GM21447 (cell line): Measurements from ENCODE around the gene FNDC5.
"Not testable (repeated sequence)": the region's sequence is repeated elsewhere in the genome, so short reads cannot be mapped to it uniquely, and the experiment has no call there.

ENCODE experiments used
- ATAC-seq: cut with Tn5 transposase; IDR thresholded peaks from one replicate; pipeline ENCODE4 v1.9.1; 2021; ENCODE audit not compliant: unreplicated experiment

Gene FNDC5

DNA sequence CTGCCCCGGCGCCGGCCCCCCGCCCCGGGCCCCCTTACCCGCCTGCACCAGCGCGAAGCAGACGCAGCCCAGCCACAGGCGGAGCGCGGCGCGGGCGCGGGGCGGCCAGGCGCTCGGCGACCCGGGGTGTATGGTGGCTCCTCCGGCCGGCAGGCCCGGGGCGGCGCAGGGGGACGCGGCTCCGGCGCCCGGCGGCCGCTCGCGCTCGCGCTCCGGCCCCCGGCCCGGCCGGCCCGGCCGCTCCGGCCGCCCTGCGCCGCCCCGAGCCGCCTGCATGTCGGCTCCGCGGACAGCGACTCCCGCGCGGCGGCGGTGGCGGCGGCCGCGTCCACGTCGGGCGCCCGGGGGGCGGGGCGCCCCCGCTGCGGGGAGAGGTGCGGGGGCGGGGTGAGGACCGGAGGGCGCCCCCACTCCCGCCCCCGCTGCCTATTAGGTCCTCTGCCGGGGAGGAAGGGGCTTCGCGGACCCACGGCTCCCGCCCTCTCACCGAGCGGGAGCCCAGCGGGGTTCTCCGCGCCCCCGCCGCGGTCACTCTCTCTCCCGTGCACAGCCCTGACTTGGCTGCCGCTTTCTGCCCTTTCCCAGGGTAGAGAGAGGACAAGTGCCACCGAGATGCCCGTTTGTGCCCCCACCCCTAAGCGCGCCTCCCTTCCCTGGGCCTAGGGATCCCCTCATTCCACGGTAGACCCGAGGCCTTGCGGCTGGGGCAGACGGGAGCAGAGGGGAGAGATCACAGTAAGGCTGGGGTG, at the start of gene FNDC5:
Gene FNDC5 (minus strand): TSS at position 298 of the 749 bp plus-strand sequence.
- no peak for ATAC-seq

DNA sequence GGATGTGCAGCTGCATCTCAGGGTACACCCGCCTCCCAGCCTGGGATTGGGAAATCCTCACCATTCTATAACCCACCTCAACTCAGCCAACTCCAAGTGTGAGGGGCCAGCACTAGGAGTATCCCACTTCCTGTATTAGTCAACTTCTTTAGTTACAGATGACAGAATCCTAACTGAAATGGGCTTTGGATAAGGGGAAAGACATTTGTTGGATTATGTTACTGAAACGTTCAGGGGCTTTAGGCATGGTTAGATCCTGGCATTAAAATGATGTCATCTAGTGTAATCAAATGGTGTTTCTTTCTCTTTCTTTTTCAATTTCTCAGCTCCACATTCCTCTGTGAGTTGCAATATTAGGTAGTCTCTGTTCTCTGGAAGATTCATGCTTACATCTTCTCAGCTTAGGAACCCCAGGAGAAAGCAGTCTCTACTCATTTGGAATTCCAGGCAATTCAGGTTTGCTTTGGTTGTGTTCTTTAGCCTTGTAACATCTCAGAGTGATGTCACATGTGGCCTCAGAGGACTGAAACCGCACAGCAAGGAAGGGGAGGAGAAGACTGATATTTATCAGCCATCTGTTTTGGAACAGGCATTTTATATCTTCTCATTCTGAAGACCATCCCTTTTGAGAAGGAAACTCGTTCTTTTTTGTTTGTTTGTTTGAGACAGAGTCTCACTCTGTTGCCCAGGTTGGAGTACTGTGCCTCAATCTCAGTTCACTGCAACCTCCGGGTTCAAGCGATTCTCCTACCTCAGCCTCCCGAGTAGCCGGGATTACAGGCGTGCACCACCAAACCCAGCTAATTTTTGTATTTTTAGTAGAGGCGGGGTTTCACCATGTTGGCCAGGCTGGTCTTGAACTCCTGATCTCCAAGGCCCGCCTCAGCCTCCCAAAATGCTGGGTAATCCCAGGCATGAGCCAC, 49.4 kb upstream of the FNDC5 start:
- no peak for ATAC-seq

DNA sequence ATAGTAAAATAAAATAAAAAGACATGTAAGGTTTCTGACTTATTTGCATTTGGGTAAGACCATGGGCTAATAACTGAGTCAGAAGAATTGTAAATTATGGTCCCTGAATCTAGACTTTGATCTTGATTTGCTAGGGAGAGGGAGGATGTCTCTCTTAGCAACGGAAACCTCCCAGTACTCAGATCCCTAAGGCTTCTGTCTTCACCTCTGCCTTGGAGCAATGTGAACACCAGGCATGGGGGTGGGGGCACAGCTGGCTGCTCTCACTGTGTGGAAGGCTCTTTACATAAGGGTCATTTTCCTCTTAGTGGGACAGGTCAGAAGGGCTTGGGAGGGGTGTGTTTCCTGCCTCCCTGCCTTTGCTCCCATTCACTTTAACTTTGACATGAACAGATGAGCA, 47.5 kb upstream of the FNDC5 start:
- ATAC-seq: no peak

DNA sequence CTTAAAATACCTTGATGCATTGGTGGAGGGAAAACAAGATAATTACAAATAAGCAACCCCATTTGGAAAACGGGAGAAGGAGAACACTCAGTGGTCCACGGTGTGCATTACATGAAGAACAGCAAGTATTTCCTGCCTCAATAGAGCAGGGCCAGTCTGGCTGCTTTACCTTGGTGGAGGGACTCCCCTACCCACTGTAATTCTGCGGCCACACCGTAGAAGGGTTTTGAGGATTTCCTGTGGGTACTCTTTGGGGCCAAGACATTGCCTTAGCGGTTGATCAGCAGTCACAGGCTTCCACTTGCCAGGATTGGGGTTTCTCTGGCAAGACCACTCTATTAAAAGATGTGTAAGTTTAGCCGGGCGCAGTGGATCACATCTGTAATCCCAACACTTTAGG, 46.8 kb upstream of the FNDC5 start:
- no peak for ATAC-seq

DNA sequence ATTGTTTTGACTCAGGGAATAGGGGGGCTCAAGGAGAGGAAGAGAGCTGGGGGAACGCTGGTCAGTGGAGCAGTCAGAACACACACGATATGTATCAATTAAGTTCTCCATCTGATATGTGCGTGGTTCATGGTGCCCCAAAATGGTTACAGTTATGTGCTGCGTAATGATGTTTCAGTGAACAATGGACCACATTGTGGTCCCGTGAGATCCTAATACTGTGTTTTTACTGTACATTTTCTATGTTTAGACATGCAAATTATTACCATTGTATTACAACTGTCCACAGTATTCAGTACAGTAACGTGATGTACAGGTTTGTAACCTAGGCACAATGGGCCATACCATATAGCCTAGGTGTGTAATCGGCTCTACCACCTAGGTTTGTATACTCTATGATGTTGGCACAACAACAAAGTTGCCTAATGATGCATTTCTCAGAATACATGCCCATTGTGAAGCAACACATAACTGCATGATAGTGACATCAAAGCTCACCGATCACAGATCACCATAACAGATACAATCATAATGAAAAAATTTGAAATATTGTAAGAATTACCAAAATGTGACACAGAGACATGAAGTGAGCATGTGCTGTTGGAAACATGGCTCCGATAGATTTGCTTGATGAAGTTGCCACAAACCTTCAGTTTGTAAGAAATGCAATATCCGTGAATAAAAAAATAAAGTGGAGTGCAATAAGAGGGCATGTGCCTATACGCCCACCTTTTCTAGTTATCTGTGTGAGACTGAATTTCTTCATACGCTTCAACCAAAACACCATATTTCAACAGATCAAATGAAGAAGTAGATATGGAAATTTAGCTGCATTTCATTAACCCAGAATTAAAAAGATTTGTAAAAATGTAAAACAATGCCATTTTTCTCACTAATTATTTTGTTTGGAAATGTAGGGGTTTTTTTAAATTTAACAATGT, 45.3 kb upstream of the FNDC5 start:
- ATAC-seq: no peak

DNA sequence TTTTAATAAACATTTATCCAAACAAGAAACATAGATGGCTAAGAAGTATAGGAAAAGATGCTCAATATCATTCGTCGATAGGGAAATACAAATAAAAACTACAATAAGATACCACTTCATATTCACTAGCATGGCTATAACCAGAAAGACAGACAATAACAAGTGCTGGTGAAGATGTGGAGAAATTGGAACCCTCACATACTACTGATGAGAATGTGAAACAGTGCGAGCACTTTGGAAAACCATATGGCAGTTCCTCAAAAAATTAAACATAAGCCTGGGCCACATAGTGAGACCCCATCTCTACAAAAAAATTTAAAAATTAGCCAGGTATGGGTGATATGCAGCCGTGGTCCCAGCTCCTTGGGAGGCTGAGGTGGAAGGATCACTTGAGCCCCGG, 39.6 kb upstream of the FNDC5 start:
- no peak for ATAC-seq

DNA sequence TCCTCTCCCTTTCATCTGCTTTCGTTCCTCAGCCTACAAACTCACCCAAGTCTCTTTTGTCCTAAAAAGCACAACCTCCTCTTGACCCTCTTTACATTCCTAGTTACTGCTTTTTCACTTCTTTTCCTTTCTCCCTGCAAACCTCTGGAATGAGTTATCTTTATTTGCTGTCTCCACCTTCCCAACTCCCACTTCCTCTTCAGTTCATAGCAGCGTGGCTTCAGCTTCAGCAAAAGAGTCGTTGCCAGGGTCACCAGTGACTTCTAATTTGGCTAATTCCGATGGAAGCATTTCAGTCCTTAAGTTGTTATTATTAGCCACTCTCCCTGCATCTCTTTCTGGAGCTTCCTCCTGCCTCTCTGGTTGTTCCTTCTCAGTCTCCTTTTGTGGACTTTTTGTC, 36.7 kb upstream of the FNDC5 start:
- no peak for ATAC-seq

DNA sequence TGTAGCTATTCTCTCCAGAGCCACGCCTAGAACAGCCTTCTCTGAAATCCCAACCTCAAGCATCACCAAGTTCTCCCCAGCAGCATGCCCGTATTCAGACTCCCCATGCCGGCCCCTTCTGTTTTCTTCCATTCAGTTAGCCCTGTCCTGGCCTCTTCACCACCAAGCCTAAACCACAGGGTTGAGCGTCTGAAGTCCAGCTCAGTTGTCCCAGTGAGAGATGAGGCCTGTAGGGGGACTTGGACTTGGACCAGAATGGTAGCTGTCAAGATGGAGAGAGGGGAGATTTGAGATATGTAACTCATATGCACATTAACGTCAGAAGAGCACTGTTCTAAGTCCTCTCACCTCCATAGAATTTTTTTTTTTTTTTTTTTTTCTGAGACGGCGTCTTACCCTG, 35.9 kb upstream of the FNDC5 start:
- no peak for ATAC-seq

DNA sequence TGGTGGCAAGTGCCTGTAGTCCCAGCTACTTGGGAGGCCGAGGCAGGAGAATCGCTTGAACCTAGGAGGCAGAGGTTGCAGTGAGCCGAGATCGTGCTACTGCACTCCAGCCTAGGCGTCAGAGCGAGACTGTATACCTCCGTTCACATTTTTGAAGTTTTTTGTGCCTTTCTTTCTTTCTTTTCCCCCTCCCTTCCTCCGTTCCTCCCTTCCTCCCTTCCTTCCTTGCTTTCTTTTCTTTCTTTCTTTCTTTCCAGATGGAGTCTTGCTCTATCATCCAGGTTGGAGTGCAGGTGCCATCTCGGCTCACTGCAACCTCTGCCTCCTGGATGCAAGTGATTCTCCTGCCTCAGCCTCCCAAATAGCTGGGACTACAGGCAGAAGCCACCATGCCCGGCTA, 34.9 kb upstream of the FNDC5 start:
- ATAC-seq: not testable (repeated sequence)

DNA sequence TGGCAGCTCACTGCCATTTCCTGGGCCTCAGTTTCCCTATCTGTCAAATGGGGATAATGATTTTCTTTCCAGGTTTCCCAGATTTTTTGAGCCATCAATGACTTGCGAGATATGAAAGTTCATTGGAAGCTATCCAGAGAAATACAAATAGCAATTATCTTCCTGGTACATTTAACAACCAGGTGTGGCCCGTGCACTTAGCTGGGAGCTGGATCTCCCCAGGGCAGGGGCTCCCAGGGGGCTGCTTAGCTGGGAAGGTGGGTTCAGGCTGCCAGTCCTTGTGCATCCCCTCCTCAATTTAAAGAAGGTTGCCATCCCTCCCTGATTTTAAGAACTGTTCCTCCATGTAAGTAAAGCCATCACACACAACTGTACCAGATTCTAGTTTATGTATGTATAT, 34.1 kb upstream of the FNDC5 start:
- no peak for ATAC-seq

DNA sequence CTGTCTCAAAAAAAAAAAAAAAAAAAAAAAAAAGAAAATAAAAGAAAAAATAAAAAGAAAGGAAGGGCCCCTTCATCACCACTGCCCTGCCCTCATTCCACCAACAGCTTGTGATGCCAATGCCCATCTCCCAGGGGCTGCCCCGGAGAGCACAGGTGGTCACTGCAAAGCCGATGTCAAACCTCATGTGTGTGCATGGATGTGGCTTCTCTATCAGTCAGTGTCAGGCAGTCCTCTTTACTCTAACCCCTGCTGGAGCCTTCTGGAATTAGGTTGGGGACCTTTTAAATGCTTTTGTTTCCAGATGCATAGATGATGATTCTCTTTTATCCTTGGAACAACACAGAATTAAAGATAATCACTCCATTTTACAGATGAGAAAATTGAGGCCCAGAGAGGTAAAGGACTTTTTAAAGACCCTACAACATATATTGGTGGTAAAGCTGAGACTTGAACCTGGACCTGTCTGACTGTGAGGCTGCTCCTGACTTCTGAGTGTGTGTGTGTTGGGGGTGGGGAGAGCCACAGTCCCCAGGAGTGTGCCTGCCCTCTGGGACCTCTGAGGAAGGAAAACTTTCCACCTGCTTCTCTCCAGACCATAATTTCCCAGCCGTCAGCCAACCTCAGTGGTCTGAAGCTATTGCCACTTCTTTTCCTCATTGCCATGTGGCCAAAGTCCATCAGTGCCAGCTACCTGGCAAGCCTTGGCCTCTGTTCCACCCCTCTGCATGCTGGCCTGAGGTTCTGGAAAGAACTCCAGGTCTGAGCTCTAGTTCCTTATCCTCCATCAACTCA, 33.5 kb upstream of the FNDC5 start:
- no peak for ATAC-seq

DNA sequence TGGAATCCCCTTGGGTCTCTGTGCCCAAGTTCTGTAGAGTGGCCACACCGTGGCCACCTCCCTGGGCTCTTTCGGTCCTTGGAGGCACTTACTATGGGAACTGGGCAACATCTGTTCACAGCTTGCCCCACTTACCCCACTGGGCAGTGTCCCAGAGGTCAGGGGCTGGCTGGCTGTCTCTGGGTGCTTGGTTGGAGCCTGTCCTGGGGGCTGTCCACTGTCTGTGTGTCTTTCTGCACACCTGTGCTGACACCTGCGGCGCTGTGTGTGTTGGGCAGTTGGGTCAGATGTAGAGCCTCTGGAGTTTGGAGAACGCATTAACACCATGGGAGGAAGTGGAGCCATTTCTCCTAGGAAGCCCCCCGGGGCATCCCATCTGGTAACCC, 31.8 kb upstream of the FNDC5 start:
- no peak for ATAC-seq

DNA sequence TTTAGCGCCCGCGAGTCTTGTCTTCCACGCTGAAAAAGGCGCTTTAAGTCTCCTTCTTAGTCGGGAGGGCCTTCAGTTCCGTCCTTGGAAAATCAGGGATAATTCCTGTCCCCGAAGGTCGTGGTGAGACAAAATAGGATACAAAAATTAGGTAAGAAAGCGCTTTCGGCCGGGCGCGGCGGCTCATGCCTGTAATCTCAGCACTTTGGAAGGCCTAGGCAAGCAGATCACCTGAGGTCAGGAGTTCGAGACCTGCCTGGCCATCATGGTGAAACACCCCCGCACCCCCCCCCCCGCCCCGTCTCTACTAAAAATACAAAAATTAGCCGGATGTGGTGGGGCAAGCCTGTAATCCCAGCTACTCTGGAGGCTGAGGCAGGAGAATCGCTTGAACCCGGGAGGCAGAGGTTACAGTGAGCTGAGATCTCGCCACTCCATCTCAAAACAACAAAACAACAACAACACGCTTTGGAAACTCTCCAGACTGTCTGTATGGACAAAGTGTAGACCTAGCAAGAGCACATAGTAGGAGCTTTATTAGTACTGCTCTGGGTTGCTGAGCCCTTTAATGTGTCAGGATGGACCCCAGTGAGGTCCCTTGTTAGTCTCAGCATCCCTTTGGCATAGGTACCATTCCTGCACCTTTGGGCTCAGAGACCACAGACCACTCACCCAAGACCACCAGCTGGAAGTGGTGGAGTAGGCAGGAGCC, 31.3 kb upstream of the FNDC5 start:
- no peak for ATAC-seq

DNA sequence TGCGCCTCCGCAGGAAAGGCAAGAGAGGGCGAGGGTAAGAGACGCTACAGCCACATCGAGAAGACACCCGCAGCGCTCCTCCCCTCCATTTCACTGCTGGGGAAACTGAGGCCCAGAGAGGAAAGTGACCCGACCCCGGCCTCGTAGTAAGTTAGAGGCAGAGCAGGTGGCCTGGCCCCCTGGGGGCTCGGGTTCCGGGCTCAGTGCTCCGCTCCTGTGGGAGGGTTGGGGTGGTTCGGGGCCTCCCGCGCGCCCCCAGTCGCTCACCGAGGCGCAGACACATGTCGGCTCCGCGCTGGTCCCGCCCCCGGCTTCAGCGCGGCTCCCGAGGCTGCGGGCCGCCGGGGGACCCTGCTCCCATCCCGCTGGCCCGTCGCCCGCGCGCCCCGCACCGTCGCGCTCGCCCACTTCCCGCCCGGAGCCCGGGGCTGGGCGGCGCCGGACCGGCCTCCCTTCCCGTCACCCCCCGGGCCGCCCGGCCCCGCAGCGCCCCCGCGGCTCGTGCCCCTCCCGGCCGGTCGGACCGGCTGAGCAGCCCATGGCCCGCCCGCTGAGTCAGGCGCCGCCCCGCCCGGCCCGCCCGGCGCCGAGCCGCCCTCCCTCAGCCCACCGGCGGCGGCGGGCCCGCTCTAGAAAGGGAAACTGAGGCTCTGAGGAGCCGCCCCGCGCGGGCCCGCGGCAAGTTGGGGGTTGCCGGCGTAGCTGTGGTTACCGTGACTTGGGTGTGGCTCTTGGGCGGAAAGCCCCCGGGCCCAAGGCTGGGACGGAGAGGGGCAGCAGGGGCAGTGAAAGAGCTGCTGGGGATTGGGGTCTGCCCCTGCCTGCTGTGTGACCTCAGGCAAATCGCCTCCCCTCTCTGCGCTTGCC, 30.5 kb upstream of the FNDC5 start, which contains the start of gene TMEM54:
Gene TMEM54 (minus strand): TSS at position 434 of the 867 bp plus-strand sequence. CDS start 151 bp downstream, at position 283.
- no peak for ATAC-seq

DNA sequence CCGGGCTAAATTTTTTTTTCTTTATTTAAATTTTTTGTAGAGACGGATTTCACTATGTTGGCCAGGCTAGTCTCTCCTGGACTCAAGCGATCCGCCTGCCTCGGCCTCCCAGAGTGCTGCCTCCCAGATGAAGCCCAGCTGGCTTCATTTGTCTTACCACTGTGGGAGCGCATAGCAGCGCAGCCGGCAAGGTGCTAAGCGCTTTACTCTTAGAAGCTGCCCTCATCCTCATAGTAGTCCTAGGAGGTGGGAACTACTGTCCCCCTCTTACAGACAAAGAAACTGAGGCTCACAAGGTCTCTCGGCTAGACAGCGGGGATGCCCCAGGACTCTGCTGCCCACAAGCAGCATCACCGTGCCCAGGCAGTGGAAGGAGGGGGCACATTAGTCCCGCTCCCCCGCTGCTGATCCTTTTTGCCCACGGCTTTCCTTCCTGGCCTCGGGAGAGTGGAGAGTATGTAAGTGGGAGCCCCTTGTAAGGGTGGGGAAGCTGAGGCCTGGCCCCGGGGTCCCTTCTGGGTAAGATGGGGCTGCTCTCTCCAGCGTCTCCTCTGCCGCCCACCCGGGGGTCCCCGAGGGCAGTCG, 29.8 kb upstream of the FNDC5 start:
- no peak for ATAC-seq

DNA sequence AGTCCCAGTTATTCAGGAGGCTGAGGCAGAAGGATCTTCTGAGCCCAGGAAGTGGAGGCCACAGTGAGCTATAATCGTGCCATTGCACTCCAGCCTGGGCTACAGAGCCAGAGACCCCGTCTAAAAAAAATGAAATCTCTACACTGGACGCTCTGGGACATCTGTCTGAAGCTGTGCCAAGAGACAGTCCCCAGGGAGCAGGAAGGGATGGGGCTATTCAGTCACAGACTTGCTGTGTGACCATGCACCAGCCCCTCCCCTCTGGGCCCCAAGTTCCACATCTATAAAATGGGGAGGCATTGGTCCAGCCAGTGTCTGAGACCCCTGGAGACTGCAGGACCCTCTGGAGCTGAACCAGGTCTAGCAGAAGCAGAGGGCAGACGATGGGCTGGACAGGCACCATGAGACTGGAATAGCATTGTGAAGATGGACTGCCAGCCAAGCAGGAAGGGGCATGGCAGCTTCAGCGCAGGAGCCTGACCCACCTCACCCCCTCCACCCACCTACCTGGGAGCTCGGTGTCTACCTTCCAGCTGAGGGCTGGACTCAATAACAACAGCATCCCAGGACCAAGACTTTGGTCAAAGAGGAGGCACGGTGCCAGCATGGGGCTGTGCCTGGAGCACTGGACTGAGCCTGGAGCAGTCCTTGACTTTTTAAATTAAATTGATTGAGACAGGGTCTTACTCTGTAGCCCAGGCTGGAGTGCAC, 29.0 kb upstream of the FNDC5 start:
- ATAC-seq: no peak

DNA sequence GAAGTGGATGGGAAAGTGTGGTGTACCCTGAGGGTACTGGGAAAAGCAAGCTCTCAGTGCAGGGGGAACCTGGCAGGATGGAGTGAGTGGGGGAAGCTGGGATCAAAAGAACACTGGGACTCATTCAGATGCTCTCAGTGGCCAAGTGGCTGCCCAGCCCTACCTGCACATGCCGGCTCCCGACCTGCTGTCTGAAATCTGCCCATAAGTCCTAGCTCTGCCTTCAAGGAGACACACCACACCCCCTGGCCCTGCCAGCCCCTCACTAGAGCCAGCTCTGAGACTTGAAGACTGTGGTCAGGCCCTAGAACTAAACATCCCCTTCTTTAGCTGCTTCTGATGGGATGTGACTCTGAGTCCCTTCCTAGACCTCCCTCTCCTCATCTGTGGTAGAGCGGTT, 28.2 kb upstream of the FNDC5 start:
- no peak for ATAC-seq

DNA sequence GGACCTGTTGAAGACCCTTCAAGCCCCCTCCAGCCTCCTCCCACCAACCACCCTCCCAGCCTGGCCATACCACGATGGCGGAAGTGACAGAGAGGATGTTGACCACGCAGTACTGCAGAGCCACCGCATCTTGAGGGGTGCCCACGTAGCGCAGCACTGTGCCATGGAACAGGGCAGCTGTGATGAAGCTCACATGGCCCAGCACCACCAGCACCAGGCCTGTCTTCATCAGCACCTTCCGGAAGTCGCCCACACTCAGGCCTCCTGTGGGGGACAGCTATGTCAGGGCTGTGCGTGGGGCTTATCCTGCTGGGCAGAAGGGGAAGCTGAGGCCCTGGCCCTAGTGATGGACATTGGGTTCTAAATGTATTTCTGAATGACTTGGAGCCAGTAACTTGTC, 27.3 kb upstream of the FNDC5 start:
- no peak for ATAC-seq
